Sciatic nerve (tissue), 2 donors: ENCODE data around the gene PBX1. TPM values are rescaled to one million over a fixed set of nuclear protein-coding genes. Genes with fewer than 3 reads are reported as not detected.
"Not testable (repeated sequence)": the region's sequence is repeated elsewhere in the genome, so short reads cannot be mapped to it uniquely, and the experiment has no call there.

Experiments used
- ATAC-seq: fragments of 200-7000 bp; cut with Tn5 transposase; one replicate; pipeline ENCODE4 v1.9.1; 2020; ENCODE audit warnings: mild to moderate bottlenecking, moderate library complexity
- DNase-seq: peaks from one replicate; pipeline ENCODE4 v3.0.0-alpha.2; 2020; ENCODE audit warnings: low spot score
- intact Hi-C: fragments of 100-400 bp; cut with DNase I; formaldehyde crosslinking; loops from one replicate; pipeline ENCODE4 v1.14.2; 2022
- total RNA-seq: library from RNA; stranded (reverse); fragmentation: NEBNext Ultra II Directional; extraction: Animal tissue kit (Norgen Biotek cat#: 25700); gene quantifications from one replicate; pipeline ENCODE4 v1.2.1, GENCODE V29; 2021
- donor health status: DM: no; HTN: no; CAD: no.
- donor health status: DM: no; HTN: no; CAD: no.

PBX1 gene
- total RNA-seq, 1 donor from 2014 or later, result 72.9 TPM

DNA sequence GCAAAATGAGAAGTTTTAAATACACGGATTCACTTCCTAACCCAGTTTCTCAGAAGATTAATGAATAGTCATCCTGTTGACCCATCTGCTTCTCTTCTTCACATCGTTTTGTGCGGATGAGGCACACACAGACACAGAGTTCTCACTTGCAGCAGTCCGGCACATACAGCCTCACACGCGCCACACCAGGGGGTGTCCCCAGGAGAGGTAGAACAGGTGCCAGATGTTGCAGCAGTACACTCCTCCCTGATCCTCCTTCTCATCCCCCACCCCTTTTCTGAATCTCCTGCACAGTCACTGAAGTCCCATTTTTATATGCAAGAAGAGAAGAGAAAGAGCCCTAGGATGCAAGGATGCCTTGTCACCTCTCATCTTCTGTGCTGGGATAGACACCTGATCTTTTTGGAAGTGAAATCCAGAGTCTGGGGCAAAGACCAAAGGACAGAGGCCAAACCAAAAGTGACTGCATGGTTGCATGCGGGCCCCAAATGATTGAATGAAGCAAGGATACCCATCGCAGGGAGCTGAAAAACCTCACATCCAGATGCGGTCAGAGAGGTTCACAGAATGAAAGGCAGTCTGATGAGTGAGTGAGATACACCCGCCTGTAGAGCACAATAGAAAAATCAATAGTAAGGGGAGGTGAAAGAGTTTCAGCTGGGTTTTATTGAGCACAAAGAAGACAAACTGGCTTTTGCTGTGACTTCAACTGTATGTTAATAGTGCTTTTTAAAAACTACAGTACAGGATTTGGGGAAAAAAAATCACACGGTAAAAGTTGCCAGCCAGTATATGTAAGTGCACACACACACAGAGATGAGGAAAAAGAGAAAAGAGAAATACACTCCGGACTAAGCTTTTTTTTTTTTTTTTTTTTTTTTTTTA is 28.9 kb downstream of the PBX1 start:
- DNase-seq (no peak), ATAC-seq (peak; percentile 17)
- intact Hi-C loops, result no loop called here

DNA sequence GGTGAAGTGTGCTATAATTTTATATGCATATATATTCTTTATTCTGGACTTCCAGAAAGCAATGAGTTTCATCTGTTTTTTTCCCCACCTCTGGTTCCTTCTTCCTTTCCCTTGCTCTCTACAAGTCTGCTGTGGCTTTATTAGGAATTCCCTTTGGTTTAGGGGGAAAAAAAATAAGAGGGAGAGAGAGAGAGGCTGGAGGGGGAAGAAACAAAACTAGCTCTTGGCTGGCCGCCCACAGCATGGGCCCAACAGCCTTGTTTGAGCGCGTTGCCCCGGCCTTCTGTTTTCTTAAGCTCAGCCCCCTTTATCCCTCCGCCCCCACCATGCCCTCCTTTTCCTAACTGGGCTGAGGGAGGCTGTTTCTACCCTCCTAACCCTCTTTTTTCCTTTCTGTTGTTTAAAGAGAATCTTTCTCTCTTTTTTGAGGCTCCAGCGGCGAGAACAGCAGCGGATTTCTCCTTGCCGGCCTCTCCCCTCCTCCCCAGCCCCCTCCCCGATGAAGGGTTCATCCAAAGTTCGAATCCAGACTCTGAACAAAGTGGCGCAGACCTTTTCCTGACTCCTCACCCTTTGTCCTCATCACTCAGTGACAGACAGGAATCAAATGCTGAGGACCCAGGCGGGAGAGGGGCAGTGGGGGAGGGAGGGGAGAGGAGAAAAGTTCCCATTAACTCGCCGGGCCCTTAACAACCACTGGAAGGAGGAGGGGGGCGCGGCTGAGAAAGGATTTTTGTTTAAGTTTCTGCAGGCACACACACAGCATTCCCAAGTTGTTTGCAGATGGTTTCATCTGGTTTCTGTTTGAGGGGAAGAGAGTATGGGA is 29.7 kb downstream of the PBX1 start:
- ATAC-seq (peak; percentile 84), DNase-seq (peak; percentile 86)
- intact Hi-C loops, result no loop called here

DNA sequence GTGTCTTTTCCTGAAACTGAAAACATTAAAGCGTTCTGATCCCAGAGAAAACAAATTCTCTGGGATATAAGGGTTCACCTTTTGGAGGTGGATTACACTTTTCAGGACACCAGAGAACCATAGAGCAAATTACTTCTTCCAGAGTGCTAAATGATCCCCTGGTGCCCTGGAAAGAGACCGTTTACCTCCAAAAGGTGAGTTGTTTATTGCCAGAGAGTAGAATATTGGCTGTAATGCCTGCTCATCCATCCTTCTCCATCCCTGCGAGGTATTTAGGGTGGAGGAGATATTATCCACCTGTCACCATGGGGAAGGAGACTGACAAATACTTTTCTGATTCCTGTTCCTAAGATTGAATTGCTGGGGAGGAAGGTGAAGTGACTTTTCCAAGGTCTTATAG is 30.4 kb downstream of the PBX1 start:
- ATAC-seq (no peak), DNase-seq (no peak)
- intact Hi-C loops, result no loop called here

DNA sequence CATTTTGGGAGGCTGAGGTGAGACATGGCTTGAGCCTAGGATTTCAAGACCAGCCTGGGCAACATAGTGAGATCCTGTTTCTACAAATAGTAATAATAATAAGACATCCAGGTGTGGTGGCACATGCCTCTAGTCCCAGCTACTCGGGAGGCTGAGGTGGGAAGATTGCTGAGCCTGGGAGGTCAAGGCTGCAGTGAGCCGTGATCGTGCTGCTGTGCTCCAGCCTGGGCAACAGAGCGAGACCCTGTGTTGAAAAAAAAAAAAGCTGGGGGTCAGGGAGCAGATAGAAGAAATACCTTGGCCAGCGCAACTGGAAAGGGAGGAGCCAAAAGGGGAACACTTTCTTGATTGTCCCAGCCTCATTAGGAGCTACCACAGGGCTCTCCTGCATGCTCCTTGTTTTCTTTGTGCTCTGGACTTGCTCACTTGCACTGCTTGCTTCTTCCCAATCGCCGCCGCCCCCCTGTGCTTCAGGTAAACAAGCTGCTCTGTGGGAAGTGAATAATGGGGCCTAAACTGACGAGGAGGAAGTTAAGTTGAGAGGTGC is 31.1 kb downstream of the PBX1 start:
- intact Hi-C loops, result no loop called here

DNA sequence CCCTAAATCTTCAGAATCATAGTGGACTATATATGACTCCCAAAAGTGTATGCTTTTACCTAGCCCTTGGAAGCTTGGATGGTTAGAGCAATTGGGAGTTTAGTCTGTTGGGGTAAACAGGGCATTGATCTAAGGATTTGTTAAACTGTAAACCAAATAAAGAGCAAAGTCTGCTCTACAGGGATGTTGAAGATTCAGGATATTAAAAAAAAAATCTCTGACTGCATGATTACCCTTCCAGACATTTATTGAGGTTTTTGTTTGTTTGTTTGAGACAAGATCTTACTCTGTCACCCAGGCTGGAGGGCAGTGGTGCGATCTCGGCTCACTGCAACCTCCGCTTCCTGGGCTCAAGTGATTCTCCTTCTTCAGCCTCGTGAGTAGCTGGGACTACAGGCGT is 31.6 kb downstream of the PBX1 start:
- ATAC-seq, result no peak
- intact Hi-C loops, result no loop called here
- DNase-seq, result no peak

More for the DNA sequence above, 31.1 kb downstream of the PBX1 start:
- no peak for ATAC-seq
- DNase-seq, result no peak

DNA sequence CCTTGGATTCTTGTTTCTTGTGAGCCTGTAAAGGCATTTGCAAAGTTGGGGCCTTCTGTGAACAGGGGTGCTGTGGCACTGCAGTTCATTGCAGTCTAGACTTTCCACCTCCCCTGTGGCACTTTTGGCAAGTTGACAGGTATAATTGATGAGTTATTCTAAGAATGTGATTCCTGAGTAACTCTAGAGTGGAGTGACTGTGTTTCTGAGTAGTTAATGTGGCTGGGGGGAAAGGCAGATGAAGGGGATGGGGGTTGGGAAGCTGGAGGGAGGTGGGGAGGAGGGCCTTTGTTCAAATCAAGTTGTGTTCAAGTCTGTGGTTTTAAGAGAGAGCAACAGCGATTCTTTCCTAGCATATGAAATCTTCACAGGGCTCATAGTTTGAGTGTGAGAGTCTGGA is 32.9 kb downstream of the PBX1 start:
- no peak for ATAC-seq
- intact Hi-C loops, result no loop called here
- no peak for DNase-seq

DNA sequence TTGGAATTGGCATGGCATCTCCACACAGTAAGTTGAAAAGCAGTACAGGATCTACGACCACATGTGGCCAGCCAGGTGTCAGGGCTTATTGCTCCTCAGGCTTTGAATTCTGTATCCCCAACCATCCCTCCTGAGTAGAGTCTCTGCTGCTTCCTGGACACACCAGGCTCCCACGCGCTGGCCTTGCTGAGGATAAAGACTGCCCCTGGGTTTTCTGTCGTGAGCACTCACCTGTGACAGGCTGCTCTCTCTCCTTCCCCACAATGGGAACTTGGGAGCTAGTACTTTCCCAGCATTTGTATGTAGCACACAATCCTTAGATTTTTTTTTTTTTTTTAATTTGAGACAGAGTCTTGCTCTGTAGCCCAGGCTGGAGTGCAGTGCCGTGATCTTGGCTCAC is 33.6 kb downstream of the PBX1 start:
- DNase-seq, result no peak
- no peak for ATAC-seq
- intact Hi-C loops, result no loop called here

DNA sequence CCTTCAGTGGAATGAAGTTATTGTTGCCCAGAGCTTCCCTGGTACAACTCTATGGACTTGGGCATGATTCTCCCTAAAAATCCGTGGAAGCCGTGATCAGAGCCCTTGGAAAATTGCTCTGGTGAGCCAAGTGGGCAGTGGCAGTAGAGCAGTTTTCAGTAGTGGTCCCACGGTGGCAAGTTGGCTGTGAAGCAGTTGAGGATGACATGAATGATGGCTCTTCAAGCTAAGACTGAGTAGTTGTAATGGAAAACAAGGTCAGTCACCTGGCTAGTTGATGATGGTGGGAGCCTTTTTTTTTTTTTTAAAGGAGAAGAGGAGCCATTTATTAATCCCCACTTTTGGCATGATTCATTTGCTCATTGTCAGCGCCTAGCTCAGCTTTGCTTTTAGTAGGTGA is 36.2 kb downstream of the PBX1 start:
- DNase-seq (no peak), ATAC-seq (no peak)
- intact Hi-C loops, result no loop called here

DNA sequence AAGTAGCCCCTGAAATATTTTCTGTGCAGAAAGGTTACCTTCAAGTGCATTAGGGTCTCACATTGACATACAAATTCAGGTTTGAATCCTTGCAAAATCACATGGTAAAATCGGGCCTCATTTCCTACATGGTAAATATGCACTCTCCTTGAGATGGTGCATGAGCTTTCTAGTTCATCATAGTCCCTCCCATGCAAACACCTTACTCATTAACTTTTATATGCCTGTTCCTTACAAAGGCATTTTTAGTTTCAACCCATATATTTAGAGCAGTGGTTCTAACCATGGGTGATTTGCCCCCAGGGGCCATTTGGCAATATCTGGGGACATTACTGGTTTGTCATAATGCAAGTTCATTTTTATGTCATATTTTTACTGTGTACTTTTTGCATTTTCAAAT is 37.2 kb downstream of the PBX1 start:
- intact Hi-C loops, result no loop called here
- DNase-seq, result no peak

DNA sequence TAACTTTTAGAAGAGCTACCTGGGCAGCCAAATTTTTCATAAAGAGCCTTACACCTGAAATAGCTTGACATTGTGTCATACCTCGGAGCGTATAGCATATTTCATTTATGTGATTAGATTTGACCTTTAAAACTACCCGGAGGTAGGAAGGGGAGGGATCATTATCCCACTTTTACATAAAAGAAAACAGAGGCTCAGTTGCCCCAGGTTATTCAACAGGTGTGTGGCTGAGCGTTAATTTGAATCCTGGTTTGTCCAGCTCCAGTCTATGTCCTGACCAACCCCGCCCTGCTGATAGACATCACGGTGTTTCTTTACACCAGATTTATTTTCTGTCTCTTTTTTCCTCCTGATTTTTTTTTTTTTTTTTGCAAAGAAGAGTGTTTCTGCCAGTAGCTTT is 39.7 kb downstream of the PBX1 start:
- no peak for ATAC-seq
- intact Hi-C loops, result no loop called here
- no peak for DNase-seq

More for the DNA sequence above, 37.2 kb downstream of the PBX1 start:
- no peak for ATAC-seq

DNA sequence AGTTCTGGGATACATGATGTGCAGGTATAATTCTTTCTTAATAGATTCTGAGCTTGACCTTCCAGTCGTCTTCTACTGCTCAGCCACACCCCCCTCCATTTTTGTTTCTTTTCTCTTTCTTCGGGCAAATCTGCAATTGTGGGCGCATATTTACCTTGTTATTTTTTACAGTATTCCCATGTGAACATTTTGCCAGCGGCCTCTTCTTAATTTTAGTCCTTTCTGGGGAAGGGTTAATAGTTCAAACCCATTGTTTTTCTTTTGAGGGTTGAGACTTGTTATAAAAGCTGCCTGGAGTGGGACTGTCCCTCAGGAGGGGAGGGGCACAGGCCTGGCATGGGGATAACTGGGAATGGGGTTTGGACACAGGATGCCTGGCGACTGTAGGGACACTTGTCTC is 40.3 kb downstream of the PBX1 start:
- intact Hi-C loops, result no loop called here
- no peak for ATAC-seq
- no peak for DNase-seq

DNA sequence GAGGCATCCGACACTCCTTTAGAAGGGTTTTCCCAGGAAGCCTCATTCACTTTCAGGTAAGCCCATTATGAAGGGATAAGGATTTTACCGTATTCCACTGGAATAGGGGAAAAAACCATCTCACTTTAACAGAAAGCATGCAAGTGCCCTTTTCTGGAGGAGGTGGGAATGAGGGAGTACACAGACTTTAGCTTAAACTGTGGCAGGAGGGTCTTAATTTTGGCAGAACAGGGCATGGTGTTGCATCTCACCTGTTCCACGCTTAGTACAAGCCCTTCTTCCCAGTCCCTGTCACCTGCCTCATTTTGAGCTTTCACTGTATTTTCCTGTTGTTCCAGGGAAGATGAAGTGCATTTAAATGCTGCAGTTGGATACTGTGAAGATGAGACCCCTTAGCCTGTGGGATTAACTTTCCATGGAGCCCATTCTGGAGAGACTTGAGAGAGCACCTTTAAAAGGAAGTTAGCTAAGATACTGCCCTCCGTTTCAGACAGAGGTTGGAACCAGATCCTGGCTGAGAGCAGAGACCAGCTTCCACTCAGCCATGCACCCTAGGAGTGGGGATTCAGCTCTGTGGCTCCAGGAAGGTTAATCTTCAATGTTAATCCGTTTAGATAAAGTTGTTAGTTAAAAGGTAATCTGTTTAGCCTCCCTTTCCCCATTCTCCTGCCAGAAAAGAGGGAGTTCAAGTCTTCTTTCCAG is 42.6 kb downstream of the PBX1 start:
- intact Hi-C loops, result no loop called here
- no peak for DNase-seq
- ATAC-seq, result peak; percentile 55

DNA sequence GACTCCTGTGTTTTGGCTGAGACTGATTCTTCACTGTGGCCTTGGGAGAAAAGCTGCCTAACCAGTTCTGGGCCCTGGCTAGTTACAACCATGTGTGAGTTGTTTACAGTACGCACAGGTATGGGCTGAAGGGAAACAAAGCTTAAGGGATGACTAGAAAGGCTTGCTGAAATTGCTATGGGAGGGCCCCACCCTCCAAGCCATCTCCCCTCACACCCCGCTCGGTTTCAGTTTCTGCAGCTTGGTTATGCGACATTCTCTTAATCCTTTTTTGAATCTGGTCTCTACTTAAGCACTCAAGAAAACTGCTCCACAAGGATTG is 43.1 kb downstream of the PBX1 start:
- ATAC-seq (peak; percentile 31), DNase-seq (no peak)
- intact Hi-C loops, result no loop called here

DNA sequence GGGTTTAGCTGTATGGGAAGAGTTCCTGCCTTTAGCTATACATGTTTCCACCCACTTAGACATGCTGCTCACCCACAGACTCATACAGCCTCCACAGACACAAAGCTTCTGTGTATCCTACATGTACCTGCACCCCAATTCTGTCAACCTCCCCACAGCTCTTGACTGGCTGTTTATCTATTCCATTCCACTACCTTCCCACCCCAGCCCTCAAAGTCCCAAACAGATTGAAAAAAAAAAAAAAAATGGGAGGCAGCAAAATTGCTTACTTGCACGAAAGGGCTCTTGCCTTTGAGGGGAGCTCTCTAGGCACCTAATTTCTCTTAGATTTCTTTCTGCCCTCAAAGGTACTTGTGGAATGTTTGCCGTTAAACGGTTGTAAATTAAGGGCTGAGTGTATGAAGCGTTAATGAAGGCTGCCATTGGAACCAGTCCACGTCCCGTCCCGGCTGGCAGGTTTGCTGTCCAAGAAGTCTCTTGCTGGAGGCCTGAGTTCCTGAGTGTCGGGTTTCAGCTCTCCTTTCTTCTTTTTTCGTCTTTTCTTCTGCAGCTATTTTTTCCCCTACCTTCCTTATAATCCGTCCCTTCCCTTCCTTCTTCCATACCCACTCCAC is 43.6 kb downstream of the PBX1 start:
- intact Hi-C loops, result no loop called here
- DNase-seq, result no peak

DNA sequence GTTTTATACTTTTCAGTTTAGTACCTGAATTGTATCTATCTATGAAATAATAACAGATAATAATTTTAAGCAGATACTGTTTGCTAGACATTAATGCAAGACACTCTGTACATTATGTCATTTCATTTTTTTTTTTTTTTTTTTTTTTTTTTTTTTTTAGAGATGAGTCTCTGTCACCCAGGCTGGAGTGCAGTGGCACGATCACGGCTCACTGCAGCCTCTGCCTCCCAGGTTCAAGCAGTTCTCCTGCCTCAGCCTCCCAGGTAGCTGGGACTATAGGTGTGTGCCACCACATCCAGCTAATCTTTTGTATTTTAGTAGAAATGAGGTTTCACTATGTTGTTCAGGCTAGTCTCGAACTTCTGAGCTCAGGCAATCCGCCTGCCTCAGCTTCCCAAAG is 44.8 kb downstream of the PBX1 start:
- intact Hi-C loops, ATAC-seq, DNase-seq: not testable (repeated sequence)

More for the DNA sequence above, 43.6 kb downstream of the PBX1 start:
- ATAC-seq, result peak; percentile 63

DNA sequence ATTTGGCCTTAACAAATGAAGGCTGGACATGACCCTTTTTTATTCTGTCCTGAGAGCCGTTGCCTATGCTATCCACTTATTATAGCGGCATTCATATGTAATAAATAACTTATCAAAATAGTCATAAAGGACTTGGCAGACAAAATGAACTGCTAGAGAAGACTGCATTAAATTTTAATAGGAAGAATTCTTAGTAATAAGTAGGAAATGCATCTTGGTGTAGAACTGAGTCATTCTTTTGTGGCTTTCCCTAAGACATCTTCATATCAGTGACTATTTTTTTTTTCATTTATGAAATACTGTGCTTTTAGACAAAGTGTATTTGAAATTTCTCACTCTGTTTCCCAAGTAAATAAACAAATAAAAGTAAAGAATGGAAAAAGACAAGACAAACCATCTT is 45.6 kb downstream of the PBX1 start:
- intact Hi-C loops, result no loop called here
- no peak for DNase-seq
- ATAC-seq, result no peak

DNA sequence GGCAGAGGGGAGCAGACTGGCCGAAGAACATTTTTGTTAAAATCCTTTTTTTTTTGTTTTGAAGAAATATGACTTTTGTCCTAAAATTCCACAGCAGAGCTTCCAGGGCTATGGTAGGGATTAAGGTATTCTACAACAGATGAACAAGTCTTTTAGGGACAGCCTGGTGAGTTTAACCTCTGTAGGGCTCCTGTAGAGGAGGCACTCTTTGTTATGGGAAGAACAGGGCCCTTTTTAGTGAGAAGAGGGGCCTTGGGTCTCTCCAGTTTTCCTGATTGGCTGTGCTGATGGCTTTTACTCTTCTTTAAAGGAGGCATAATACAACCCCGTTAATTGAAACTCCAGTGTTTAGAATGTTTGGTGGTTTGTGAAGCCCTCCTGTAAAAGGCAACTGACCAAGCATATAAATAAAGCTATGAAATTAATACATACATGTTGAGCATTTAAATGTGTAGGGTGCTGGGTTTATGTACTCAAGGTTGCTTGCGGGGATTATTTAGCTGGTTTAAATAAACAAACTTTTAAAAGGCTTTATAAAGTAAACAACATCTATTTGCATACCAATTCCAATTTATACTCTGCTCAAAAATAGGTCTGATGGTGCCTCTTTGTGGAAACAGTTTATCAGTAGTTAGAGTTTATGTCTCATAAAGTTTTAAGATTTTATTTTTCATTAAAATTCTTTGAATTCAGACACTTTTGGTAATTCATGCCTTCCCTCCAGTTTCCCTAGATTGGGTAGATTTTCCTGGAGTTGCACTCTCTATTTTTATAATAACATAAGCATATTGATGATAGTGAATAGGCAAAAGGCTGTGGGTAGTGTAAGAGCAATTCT is 46.5 kb downstream of the PBX1 start:
- ATAC-seq, result no peak
- intact Hi-C loops, result no loop called here
- no peak for DNase-seq

DNA sequence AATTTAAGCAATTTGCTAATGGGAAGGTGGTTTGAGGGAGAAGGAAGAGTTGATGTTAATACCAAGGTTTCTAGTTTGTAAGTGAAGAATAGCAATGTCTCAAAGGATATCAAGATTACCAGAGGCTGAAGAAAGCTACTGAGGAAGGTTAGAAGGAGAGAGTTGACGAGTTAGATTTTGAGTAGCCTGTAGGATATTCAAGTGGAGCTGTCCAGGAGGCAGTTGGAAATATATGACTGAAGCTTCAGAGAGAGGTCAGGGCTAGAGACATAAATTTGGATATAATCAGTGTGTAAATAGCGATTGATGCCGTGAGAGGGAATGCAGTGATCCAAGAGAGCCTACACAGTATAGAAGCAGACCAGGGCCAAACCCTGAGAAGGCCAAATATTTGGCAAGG is 48.4 kb downstream of the PBX1 start:
- intact Hi-C loops, result no loop called here
- DNase-seq (no peak), ATAC-seq (no peak)
